Keratinocyte (primary cell): ENCODE data around the gene EVL. TPM values are rescaled to one million over a fixed set of nuclear protein-coding genes. Genes with fewer than 3 reads are reported as not detected.

Experiments used
- DNase-seq: peaks from one replicate; pipeline ENCODE4 v3.0.0-alpha.2; 2011; ENCODE audit warnings: low read depth, missing footprints, low spot score
- FAIRE-seq: peaks from 2 replicates; lab custom pipeline; 2011; peaks lifted over from hg19 to GRCh38; lab: Jason Lieb, UNC
- H2AFZ ChIP-seq: 2 replicates; pipeline ENCODE4 v1.6.0; 2012; ENCODE audit warnings: low read length, control low read depth, inconsistent platforms; ENCODE audit not compliant: control insufficient read depth
- H3K27ac ChIP-seq: 2 replicates; pipeline ENCODE4 v1.5.1; 2011; ENCODE audit warnings: low read length; ENCODE audit not compliant: control insufficient read depth, insufficient read depth
- H3K27me3 ChIP-seq: 3 replicates; pipeline ENCODE4 v1.6.0; 2011; ENCODE audit warnings: low read length; ENCODE audit not compliant: control insufficient read depth, insufficient read depth; ENCODE audit errors: extremely low read depth
- H3K36me3 ChIP-seq, 2 experiments: 2 replicates in 1 of 2; 3 replicates in 1 of 2; pipeline ENCODE4 v1.5.1; 2011; ENCODE audit warnings: low read length in 2 of 2, mild to moderate bottlenecking in 1 of 2; ENCODE audit not compliant: control insufficient read depth in 2 of 2, insufficient read depth in 2 of 2; ENCODE audit errors: extremely low read depth in 1 of 2
- H3K4me1 ChIP-seq: 3 replicates; pipeline ENCODE4 v1.5.1; 2011; ENCODE audit warnings: low read length; ENCODE audit not compliant: control insufficient read depth, insufficient read depth; ENCODE audit errors: extremely low read depth
- H3K4me2 ChIP-seq: 3 replicates; pipeline ENCODE4 v1.6.0; 2011; ENCODE audit warnings: low read depth, low read length; ENCODE audit not compliant: control insufficient read depth, insufficient read depth; ENCODE audit errors: extremely low read depth
- H3K4me3 ChIP-seq, 3 experiments: fragments of 200-600 bp in 1 of 3; sonication (generic) in 1 of 3; 2 replicates in 2 of 3; 3 replicates in 1 of 3; pipeline ENCODE4 v1.5.1; 2011 to 2016; ENCODE audit warnings: low read length in 3 of 3, mild to moderate bottlenecking in 3 of 3, control low read depth in 2 of 3, inconsistent platforms in 1 of 3, low read depth in 1 of 3, mixed read lengths in 1 of 3, mixed run types in 1 of 3, moderate library complexity in 1 of 3; ENCODE audit not compliant: control insufficient read depth in 2 of 3, insufficient read depth in 2 of 3; ENCODE audit errors: extremely low read depth in 1 of 3
- H3K79me2 ChIP-seq: 2 replicates; pipeline ENCODE4 v1.6.0; 2012; ENCODE audit warnings: low read length; ENCODE audit not compliant: control insufficient read depth, insufficient read depth
- H3K9ac ChIP-seq: 3 replicates; pipeline ENCODE4 v1.6.0; 2011; ENCODE audit warnings: low read length; ENCODE audit not compliant: control insufficient read depth, insufficient read depth; ENCODE audit errors: extremely low read depth
- H3K9me1 ChIP-seq: 3 replicates; pipeline ENCODE4 v1.6.0; 2011; ENCODE audit warnings: low read length; ENCODE audit not compliant: control insufficient read depth, insufficient read depth; ENCODE audit errors: extremely low read depth
- H3K9me3 ChIP-seq: 2 replicates; pipeline ENCODE4 v1.5.1; 2012; ENCODE audit warnings: low read depth, low read length; ENCODE audit not compliant: control insufficient read depth
- H4K20me1 ChIP-seq: 3 replicates; pipeline ENCODE4 v1.6.0; 2011; ENCODE audit warnings: low read length; ENCODE audit not compliant: control insufficient read depth, insufficient read depth; ENCODE audit errors: extremely low read depth
- EZH2 ChIP-seq: IDR thresholded peaks from one replicate; pipeline ENCODE4 v1.6.1; 2012; ENCODE audit warnings: inconsistent platforms, mild to moderate bottlenecking, low read length, moderate library complexity
- dilution Hi-C: fragments of 300-500 bp; cut with MboI; formaldehyde crosslinking; loops from one replicate; pipeline ENCODE4 v1.7.0; 2020; ENCODE audit warnings: low sequenced_read_pairs; ENCODE audit not compliant: extremely low pct_ligation_motif_present
- polyA plus RNA-seq, 5 experiments: library from polyadenylated mRNA; depleted of rRNA in 3 of 5; stranded (reverse) in 3 of 5; stranded (forward) in 1 of 5; unstranded in 1 of 5; fragments of >200 nt; gene quantifications; 1 replicate in 1 of 5; 2 replicates in 3 of 5; 3 replicates in 1 of 5; pipeline versions ENCODE4 v1.2.1 to v1.2.3, GENCODE V29; 2011 to 2012; ENCODE audit warnings: missing spikeins in 2 of 5, low read depth in 1 of 5, low replicate concordance in 1 of 5
- TF ChIP-seq, protein P1 (sequence below), 3 experiments: IDR thresholded peaks in 1 of 3; conservative IDR thresholded peaks in 1 of 3; optimal IDR thresholded peaks in 1 of 3; 2 replicates in 2 of 3; 3 replicates in 1 of 3; pipeline versions ENCODE3 to v1.5.1; 2011; ENCODE audit warnings: low read length in 3 of 3, mild to moderate bottlenecking in 3 of 3, moderate library complexity in 2 of 3, control low read depth in 1 of 3, inconsistent platforms in 1 of 3; ENCODE audit not compliant: insufficient read depth in 2 of 3; ENCODE audit errors: extremely low read depth in 1 of 3

The EVL gene
- polyA plus RNA-seq, 1 donor (not counting 4 experiments of a cell fraction or from before 2014, with no cell fraction given), result 12.0 TPM

- Histone ChIP-seq H3K9me1 (no peaks in the 10 kb centered on the region), H3K79me2 (no peaks in the 10 kb centered on the region), H4K20me1 (no peaks in the 10 kb centered on the region), H3K9ac (peak overlapping the region; percentile 19), H3K9me3 (no peaks in the 10 kb centered on the region), H2AFZ (peak overlapping the region; percentile 1), H3K4me1 (peaks cover 22% of the 10 kb centered on the region), H3K4me2 (no peak overlapping the region), H3K27ac (peak overlapping the region; percentile 77), H3K36me3 (no peaks in the 10 kb centered on the region), H3K4me3 (no peak overlapping the region), H3K27me3 (no peaks in the 10 kb centered on the region)
- FAIRE-seq, result peak; percentile 83
- dilution Hi-C loops, result no loop called here
- no peak for TF ChIP-seq EZH2
- TF ChIP-seq, protein P1, sequence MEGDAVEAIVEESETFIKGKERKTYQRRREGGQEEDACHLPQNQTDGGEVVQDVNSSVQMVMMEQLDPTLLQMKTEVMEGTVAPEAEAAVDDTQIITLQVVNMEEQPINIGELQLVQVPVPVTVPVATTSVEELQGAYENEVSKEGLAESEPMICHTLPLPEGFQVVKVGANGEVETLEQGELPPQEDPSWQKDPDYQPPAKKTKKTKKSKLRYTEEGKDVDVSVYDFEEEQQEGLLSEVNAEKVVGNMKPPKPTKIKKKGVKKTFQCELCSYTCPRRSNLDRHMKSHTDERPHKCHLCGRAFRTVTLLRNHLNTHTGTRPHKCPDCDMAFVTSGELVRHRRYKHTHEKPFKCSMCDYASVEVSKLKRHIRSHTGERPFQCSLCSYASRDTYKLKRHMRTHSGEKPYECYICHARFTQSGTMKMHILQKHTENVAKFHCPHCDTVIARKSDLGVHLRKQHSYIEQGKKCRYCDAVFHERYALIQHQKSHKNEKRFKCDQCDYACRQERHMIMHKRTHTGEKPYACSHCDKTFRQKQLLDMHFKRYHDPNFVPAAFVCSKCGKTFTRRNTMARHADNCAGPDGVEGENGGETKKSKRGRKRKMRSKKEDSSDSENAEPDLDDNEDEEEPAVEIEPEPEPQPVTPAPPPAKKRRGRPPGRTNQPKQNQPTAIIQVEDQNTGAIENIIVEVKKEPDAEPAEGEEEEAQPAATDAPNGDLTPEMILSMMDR (optimal IDR thresholded peaks at IDR 0.05 in 1 of 3, IDR thresholded peaks at IDR 0.05 in 1 of 3, conservative IDR thresholded peaks at IDR 0.05 in 1 of 3; ENCODE audit: extremely low read depth in 1 of 3, insufficient read depth in 2 of 3, low read length in 3 of 3), result peak in 2 of 3 experiments; percentile 92 to 94
- peak; percentile 42 for DNase-seq
Measured at GRCh38 chr14:100108042-100108825, 43.0 kb downstream of the EVL start.

GRCh38 chr14:100108840-100109593 lies 43.8 kb downstream of the EVL start:
- Histone ChIP-seq H3K9ac (no peak overlapping the region), H2AFZ (no peak overlapping the region), H3K27ac (no peak overlapping the region), H4K20me1 (no peaks in the 10 kb centered on the region), H3K9me3 (no peaks in the 10 kb centered on the region), H3K4me1 (peaks cover 22% of the 10 kb centered on the region), H3K27me3 (no peaks in the 10 kb centered on the region), H3K4me3 (no peak overlapping the region), H3K79me2 (no peaks in the 10 kb centered on the region), H3K36me3 (no peaks in the 10 kb centered on the region), H3K4me2 (no peak overlapping the region), H3K9me1 (no peaks in the 10 kb centered on the region)
- FAIRE-seq, result no peak
- DNase-seq, result no peak
- TF ChIP-seq, protein P1 (optimal IDR thresholded peaks at IDR 0.05 in 1 of 3, IDR thresholded peaks at IDR 0.05 in 1 of 3, conservative IDR thresholded peaks at IDR 0.05 in 1 of 3; ENCODE audit: extremely low read depth in 1 of 3, insufficient read depth in 2 of 3, low read length in 3 of 3), result no peak
- TF ChIP-seq EZH2, result no peak
- dilution Hi-C loops, result no loop called here
